Spleen (tissue), 7 donors: ENCODE data around the gene MASP2.
"Not testable (repeated sequence)": the region's sequence is repeated elsewhere in the genome, so short reads cannot be mapped to it uniquely, and the experiment has no call there.

ENCODE experiments used
- POLR2A ChIP-seq, 3 donors: fragments of 450-650 bp; IDR thresholded peaks; one replicate each; pipeline ENCODE4 v1.5.1; 2017; ENCODE audit warnings: antibody characterized with exemption in 3 of 3, mild to moderate bottlenecking in 1 of 3
- TF ChIP-seq, protein P1 (sequence below), 11 experiments: fragments of 200-600 bp in 7 of 11; fragments of 450-650 bp in 4 of 11; sonication (generic) in 4 of 11; IDR thresholded peaks in 8 of 11; conservative IDR thresholded peaks in 3 of 11; 1 replicate in 7 of 11; 2 replicates in 4 of 11; pipeline versions ENCODE4 v1.4.0 to v1.8.0; 2016 to 2021; ENCODE audit warnings: antibody characterized with exemption in 11 of 11, inconsistent platforms in 4 of 11, mild to moderate bottlenecking in 1 of 11
- donor health status: DM: no; HTN: no; CAD: no; lungs with moderate emphysema.
- donor health status: DM: no; HTN: no; CAD: no.
- donor health status: DM: no; HTN: no; CAD: no.

DNA sequence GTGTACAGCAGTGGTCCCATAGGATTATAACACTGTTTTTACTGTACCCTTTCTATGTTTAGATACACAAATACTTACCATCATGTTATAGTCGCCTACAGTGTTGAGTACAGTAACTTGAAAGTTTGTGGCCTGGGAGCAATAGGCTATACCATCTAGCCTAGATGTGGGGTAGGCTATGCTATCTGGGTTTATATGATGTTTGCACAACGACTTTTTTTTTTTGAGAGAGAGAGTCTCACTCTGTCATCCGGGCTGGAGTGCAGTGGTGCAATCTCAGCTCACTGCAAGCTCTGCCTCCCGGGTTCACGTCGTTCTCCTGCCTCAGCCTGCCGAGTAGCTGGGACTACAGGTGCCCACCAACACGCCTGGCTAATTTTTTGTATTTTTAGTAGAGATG, 27.7 kb downstream of the MASP2 start:
- TF ChIP-seq POLR2A (IDR thresholded peaks at IDR 0.05): not testable (repeated sequence)
- TF ChIP-seq, protein P1, sequence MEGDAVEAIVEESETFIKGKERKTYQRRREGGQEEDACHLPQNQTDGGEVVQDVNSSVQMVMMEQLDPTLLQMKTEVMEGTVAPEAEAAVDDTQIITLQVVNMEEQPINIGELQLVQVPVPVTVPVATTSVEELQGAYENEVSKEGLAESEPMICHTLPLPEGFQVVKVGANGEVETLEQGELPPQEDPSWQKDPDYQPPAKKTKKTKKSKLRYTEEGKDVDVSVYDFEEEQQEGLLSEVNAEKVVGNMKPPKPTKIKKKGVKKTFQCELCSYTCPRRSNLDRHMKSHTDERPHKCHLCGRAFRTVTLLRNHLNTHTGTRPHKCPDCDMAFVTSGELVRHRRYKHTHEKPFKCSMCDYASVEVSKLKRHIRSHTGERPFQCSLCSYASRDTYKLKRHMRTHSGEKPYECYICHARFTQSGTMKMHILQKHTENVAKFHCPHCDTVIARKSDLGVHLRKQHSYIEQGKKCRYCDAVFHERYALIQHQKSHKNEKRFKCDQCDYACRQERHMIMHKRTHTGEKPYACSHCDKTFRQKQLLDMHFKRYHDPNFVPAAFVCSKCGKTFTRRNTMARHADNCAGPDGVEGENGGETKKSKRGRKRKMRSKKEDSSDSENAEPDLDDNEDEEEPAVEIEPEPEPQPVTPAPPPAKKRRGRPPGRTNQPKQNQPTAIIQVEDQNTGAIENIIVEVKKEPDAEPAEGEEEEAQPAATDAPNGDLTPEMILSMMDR (IDR thresholded peaks at IDR 0.05 in 8 of 11, conservative IDR thresholded peaks at IDR 0.05 in 3 of 11): not testable (repeated sequence)
